OCI-LY3 (cell line): ENCODE data around the gene CNTNAP2.

Source experiments
- H2AFZ ChIP-seq: fragments of 200-600, 300-600 bp; shearing (Covaris generic); 2 replicates; pipeline ENCODE4 v1.6.0; 2014; ENCODE audit warnings: antibody characterized with exemption, low read depth, low read length
- H3K27ac ChIP-seq: fragments of 200-600, 300-600 bp; sonication (generic); 2 replicates; pipeline ENCODE4 v1.5.1; 2014; ENCODE audit warnings: mild to moderate bottlenecking, low read length, moderate library complexity, mixed read lengths
- H3K27me3 ChIP-seq: fragments of 200-600, 300-600 bp; sonication (generic); 2 replicates; pipeline ENCODE4 v1.6.1; 2014; ENCODE audit warnings: low read depth, low read length, mixed read lengths
- H3K36me3 ChIP-seq: fragments of 200-600, 300-600 bp; sonication (generic); replicated peaks from 2 replicates; pipeline ENCODE3; 2014; ENCODE audit warnings: low read depth, low read length, mixed read lengths
- H3K4me1 ChIP-seq: fragments of 300-600, 200-600 bp; sonication (generic); 2 replicates; pipeline ENCODE4 v1.6.1; 2014; ENCODE audit warnings: low read length, mixed read lengths
- H3K4me2 ChIP-seq: fragments of 200-600, 300-600 bp; sonication (generic); 2 replicates; pipeline ENCODE4 v1.6.1; 2014; ENCODE audit warnings: low read length, mixed read lengths
- H3K4me3 ChIP-seq: fragments of 300-600, 200-600 bp; sonication (generic); 2 replicates; pipeline ENCODE4 v1.5.1; 2014; ENCODE audit warnings: antibody characterized with exemption, mild to moderate bottlenecking, low read length, moderate library complexity
- H3K79me2 ChIP-seq: fragments of 300-600, 200-600 bp; shearing (Covaris generic); 2 replicates; pipeline ENCODE4 v1.6.1; 2014; ENCODE audit warnings: mild to moderate bottlenecking, low read length, mixed read lengths
- H3K9ac ChIP-seq: fragments of 300-600, 200-600 bp; shearing (Covaris generic); 2 replicates; pipeline ENCODE4 v1.6.0; 2014; ENCODE audit warnings: mild to moderate bottlenecking, low read length, moderate library complexity
- H3K9me3 ChIP-seq: fragments of 200-600, 300-600 bp; shearing (Covaris generic); 2 replicates; pipeline ENCODE4 v1.6.1; 2014; ENCODE audit warnings: low read length, mixed read lengths; ENCODE audit not compliant: insufficient read depth
- H4K20me1 ChIP-seq: fragments of 200-600, 300-600 bp; sonication (generic); 2 replicates; pipeline ENCODE4 v1.6.1; 2016; ENCODE audit warnings: low read length, mixed read lengths; ENCODE audit not compliant: insufficient read depth
- CTCF ChIP-seq: fragments of 200-600, 300-600 bp; sonication (generic); IDR thresholded peaks from 2 replicates; pipeline ENCODE4 v1.5.1; 2014; ENCODE audit warnings: antibody characterized with exemption, low read length, low read depth
- EZH2phosphoT487 ChIP-seq: fragments of 200-600 bp; shearing (Covaris generic); IDR thresholded peaks from 2 replicates; pipeline ENCODE4 v1.6.1; 2018; ENCODE audit warnings: antibody characterized with exemption, mixed run types, low read depth

The CNTNAP2 gene

DNA sequence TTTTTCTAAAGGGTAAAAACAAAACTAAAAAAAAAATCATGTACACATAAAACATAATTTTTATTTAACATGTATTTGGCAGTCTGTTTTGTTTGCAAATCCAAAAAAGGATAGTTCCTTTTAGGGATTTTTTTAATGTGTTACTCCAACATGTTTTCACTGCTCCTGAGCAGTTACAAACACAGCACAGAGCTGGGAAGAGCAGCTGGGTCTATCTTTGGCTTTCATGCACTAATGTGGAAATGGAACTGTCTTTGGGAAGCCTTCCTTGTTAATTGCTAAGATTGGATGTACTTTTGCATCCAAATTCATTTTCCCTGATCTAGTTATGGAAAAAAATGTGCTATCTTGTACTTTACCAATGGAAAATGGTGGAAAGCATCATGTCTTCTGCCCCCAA is 1035.1 kb downstream of the CNTNAP2 start:
- Histone ChIP-seq H2AFZ (no peak overlapping the region), H3K27ac (no peak overlapping the region), H3K9ac (no peak overlapping the region), H3K4me2 (no peak overlapping the region), H4K20me1 (no peaks in the 10 kb centered on the region), H3K4me3 (no peak overlapping the region), H3K27me3 (no peaks in the 10 kb centered on the region), H3K36me3 (no peaks in the 10 kb centered on the region), H3K4me1 (no peaks in the 10 kb centered on the region), H3K9me3 (no peaks in the 10 kb centered on the region), H3K79me2 (no peaks in the 10 kb centered on the region)
- TF ChIP-seq CTCF (no peak), EZH2phosphoT487 (no peak)

GRCh38 chr7:147153571-147153970 is 1037.0 kb downstream of the CNTNAP2 start:
- Histone ChIP-seq H4K20me1 (no peaks in the 10 kb centered on the region), H3K4me3 (no peak overlapping the region), H3K9ac (no peak overlapping the region), H3K27me3 (no peaks in the 10 kb centered on the region), H3K9me3 (no peaks in the 10 kb centered on the region), H3K4me2 (peak overlapping the region; percentile 21; the same call in 1 of the 2 replicates), H3K79me2 (no peaks in the 10 kb centered on the region), H3K27ac (no peak overlapping the region), H3K4me1 (no peaks in the 10 kb centered on the region), H2AFZ (no peak overlapping the region), H3K36me3 (no peaks in the 10 kb centered on the region)
- TF ChIP-seq CTCF (no peak), EZH2phosphoT487 (no peak)

DNA sequence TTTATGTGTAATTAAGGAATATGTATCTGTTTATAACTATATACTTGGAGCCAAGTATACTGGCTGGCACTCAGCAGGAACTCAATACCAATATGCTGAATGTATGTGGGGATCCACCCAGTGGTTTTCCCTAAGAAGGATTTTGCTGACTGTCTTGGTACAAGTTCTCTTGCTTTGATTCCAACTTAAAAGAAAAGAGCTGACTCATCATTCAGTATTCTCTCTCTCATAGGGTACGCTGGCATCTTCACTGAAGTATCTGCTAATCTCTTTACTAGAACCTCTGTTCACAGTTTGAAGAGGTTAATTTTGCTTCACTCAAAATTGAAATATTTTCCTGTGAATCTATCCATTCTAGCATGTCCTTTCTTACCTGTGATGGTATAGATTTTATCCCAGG is 1044.8 kb downstream of the CNTNAP2 start:
- TF ChIP-seq CTCF (no peak), EZH2phosphoT487 (no peak)
- no peak overlapping the region for H3K4me2 ChIP-seq
- H4K20me1 ChIP-seq = no peaks in the 10 kb centered on the region
- H3K36me3 ChIP-seq = no peaks in the 10 kb centered on the region
- H3K4me3 ChIP-seq = no peak overlapping the region
- H3K9ac ChIP-seq = no peak overlapping the region
- H3K27ac ChIP-seq = no peak overlapping the region
- no peaks in the 10 kb centered on the region for H3K79me2 ChIP-seq
- H3K4me1 ChIP-seq = no peaks in the 10 kb centered on the region
- no peaks in the 10 kb centered on the region for H3K9me3 ChIP-seq
- H2AFZ ChIP-seq = no peak overlapping the region
- no peaks in the 10 kb centered on the region for H3K27me3 ChIP-seq

- no peak overlapping the region for H3K27ac ChIP-seq
- no peak overlapping the region for H3K9ac ChIP-seq
- H3K4me3 ChIP-seq = no peak overlapping the region
- no peaks in the 10 kb centered on the region for H3K4me1 ChIP-seq
- no peaks in the 10 kb centered on the region for H3K79me2 ChIP-seq
- no peaks in the 10 kb centered on the region for H3K27me3 ChIP-seq
- TF ChIP-seq EZH2phosphoT487 (no peak), CTCF (no peak)
- H2AFZ ChIP-seq = no peak overlapping the region
- no peaks in the 10 kb centered on the region for H3K9me3 ChIP-seq
- H3K36me3 ChIP-seq = no peaks in the 10 kb centered on the region
- H4K20me1 ChIP-seq = no peaks in the 10 kb centered on the region
- H3K4me2 ChIP-seq = no peak overlapping the region
These were observed 1053.9 kb downstream of the CNTNAP2 start for GRCh38 chr7:147170341-147171012.
